Left lung (tissue), 10 donors: ENCODE data around the gene LSP1. TPM values are rescaled to one million over a fixed set of nuclear protein-coding genes. Genes with fewer than 3 reads are reported as not detected.

ENCODE experiments used
- ATAC-seq: fragments of 200-7000 bp; cut with Tn5 transposase; one replicate; pipeline ENCODE4 v1.9.1; 2020; ENCODE audit warnings: moderate library complexity
- DNase-seq, 4 donors: peaks; one replicate each; pipeline ENCODE4 v3.0.0-alpha.2; 2013 to 2020
- H3K27ac ChIP-seq, 2 donors: fragments of 200-600 bp; sonication (generic) in 1 of 2; one replicate each; pipeline versions ENCODE4 v1.5.0 to v1.8.0; 2020 to 2021
- H3K27me3 ChIP-seq, 2 donors: fragments of 200-600 bp; sonication (generic) in 1 of 2; one replicate each; pipeline versions ENCODE4 v1.5.0 to v1.8.0; 2020 to 2021
- H3K36me3 ChIP-seq, 2 donors: fragments of 200-600 bp; sonication (generic) in 1 of 2; one replicate each; pipeline versions ENCODE4 v1.5.0 to v1.8.0; 2020 to 2021
- H3K4me1 ChIP-seq, 2 donors: fragments of 200-600 bp; one replicate each; pipeline ENCODE4 v1.8.0; 2021
- H3K4me3 ChIP-seq, 2 donors: fragments of 200-600 bp; sonication (generic) in 1 of 2; one replicate each; pipeline versions ENCODE4 v1.5.0 to v1.8.0; 2020 to 2021; ENCODE audit warnings: mild to moderate bottlenecking in 1 of 2
- H3K9me3 ChIP-seq, 2 donors: fragments of 200-600 bp; sonication (generic) in 1 of 2; one replicate each; pipeline versions ENCODE4 v1.5.0 to v1.8.0; 2020 to 2021
- CTCF ChIP-seq, 2 donors: fragments of 200-600 bp; sonication (generic) in 1 of 2; IDR thresholded peaks; one replicate each; pipeline versions ENCODE4 v1.5.0 to v1.8.0; 2021; ENCODE audit warnings: antibody characterized with exemption in 2 of 2
- intact Hi-C, 2 donors: fragments of 100-400 bp; cut with DNase I; formaldehyde crosslinking; loops; one replicate each; pipeline versions ENCODE4 v1.11.2 to v1.14.2; 2022
- polyA plus RNA-seq, 6 donors: library from polyadenylated mRNA; unstranded; fragments of 120-200 nt; gene quantifications; one replicate each; pipeline ENCODE4 v1.2.1, GENCODE V29; 2013; ENCODE audit not compliant: insufficient read length in 6 of 6
- total RNA-seq, 2 donors: library from RNA; stranded (reverse); fragmentation: NEBNext Ultra II Directional; extraction: Animal tissue kit (Norgen Biotek cat#: 25700); gene quantifications; one replicate each; pipeline ENCODE4 v1.2.1, GENCODE V29; 2021
- donor health status: DM: no; HTN: yes; CAD: no.
- donor health status: DM: no; HTN: no; CAD: no.

Gene LSP1
- total and polyA plus RNA-seq, 8 donors: 5.9 to 76.6 (median 7.5) TPM

- no peaks in the 10 kb centered on the region for H3K9me3 ChIP-seq
- H3K27ac ChIP-seq: no peak overlapping the region
- DNase-seq: peak in 1 of 4 donors; percentile 20
- intact Hi-C loops: no loop called here
- peaks cover 0 to 14% of the 10 kb centered on the region in 2 donors for H3K36me3 ChIP-seq
- peaks cover 0 to 41% of the 10 kb centered on the region in 2 donors for H3K27me3 ChIP-seq
- no peak overlapping the region for H3K4me3 ChIP-seq
- ATAC-seq: no peak
- H3K4me1 ChIP-seq: peaks cover 8 to 37% of the 10 kb centered on the region in 2 donors
- TF ChIP-seq CTCF (IDR thresholded peaks at IDR 0.05): no peak
Measured at GRCh38 chr11:1868636-1869291, 15.9 kb downstream of the LSP1 start.

GRCh38 chr11:1869427-1870325, 16.8 kb downstream of the LSP1 start:
- Histone ChIP-seq H3K27me3 (peaks cover 0 to 44% of the 10 kb centered on the region in 2 donors), H3K4me1 (peaks cover 1 to 28% of the 10 kb centered on the region in 2 donors), H3K36me3 (peaks cover 0 to 14% of the 10 kb centered on the region in 2 donors), H3K27ac (no peak overlapping the region), H3K9me3 (no peaks in the 10 kb centered on the region), H3K4me3 (no peak overlapping the region)
- ATAC-seq (no peak), DNase-seq (peak in 1 of 4 donors; percentile 73)
- TF ChIP-seq CTCF (IDR thresholded peaks at IDR 0.05): no peak
- intact Hi-C loops: no loop called here

GRCh38 chr11:1870326-1870696, 17.4 kb downstream of the LSP1 start:
- peak in 1 of 4 donors; percentile 59 for DNase-seq
- no peak overlapping the region for H3K27ac ChIP-seq
- TF ChIP-seq CTCF (IDR thresholded peaks at IDR 0.05): no peak

GRCh38 chr11:1870721-1871466, 18.0 kb downstream of the LSP1 start:
- TF ChIP-seq CTCF (IDR thresholded peaks at IDR 0.05): no peak
- H3K9me3 ChIP-seq: no peaks in the 10 kb centered on the region
- peaks cover 0 to 24% of the 10 kb centered on the region in 2 donors for H3K4me1 ChIP-seq
- H3K27me3 ChIP-seq: peaks cover 0 to 50% of the 10 kb centered on the region in 2 donors
- H3K4me3 ChIP-seq: no peak overlapping the region
- DNase-seq (peak in 1 of 4 donors; percentile 82), ATAC-seq (peak; percentile 35)
- peaks cover 0 to 9% of the 10 kb centered on the region in 2 donors for H3K36me3 ChIP-seq
- intact Hi-C loops: no loop called here
- H3K27ac ChIP-seq: peak overlapping the region in 1 of 2 donors; percentile 5

More at GRCh38 chr11:1870326-1870696, 17.4 kb downstream of the LSP1 start:
- Histone ChIP-seq H3K9me3 (no peaks in the 10 kb centered on the region), H3K36me3 (peaks cover 0 to 13% of the 10 kb centered on the region in 2 donors), H3K4me1 (peaks cover 0 to 22% of the 10 kb centered on the region in 2 donors), H3K4me3 (no peak overlapping the region), H3K27me3 (peaks cover 0 to 49% of the 10 kb centered on the region in 2 donors)
- no peak for ATAC-seq
- intact Hi-C loops: no loop called here
